Fibroblast of pulmonary artery (primary cell): ENCODE data around the gene DUSP8.

ENCODE experiments used
- DNase-seq: peaks from one replicate; pipeline ENCODE4 v3.0.0-alpha.2; 2010; ENCODE audit warnings: low read depth
- H3K4me3 ChIP-seq: replicated peaks from 2 replicates; pipeline ENCODE4 v1.5.1; 2011; ENCODE audit warnings: low read depth, mild to moderate bottlenecking, control low read depth, low read length, moderate library complexity
- CTCF ChIP-seq: IDR thresholded peaks from 2 replicates; pipeline ENCODE4 v1.5.1; 2011; ENCODE audit warnings: mild to moderate bottlenecking, control low read depth, low read length, inconsistent platforms; ENCODE audit errors: missing control alignments

The DUSP8 gene

GRCh38 chr11:1562469-1563148 lies 9.5 kb downstream of the DUSP8 start:
- no peak for TF ChIP-seq CTCF
- H3K4me3 ChIP-seq = no peak overlapping the region
- no peak for DNase-seq

- DNase-seq = no peak
- TF ChIP-seq CTCF = no peak
- no peak overlapping the region for H3K4me3 ChIP-seq
Measured at GRCh38 chr11:1561955-1562354, 10.1 kb downstream of the DUSP8 start.

GRCh38 chr11:1561266-1561665 lies 10.8 kb downstream of the DUSP8 start:
- DNase-seq = no peak
- H3K4me3 ChIP-seq = no peak overlapping the region
- TF ChIP-seq CTCF = no peak

- DNase-seq = no peak
Measured at GRCh38 chr11:1560649-1561251, 11.3 kb downstream of the DUSP8 start.

DNA sequence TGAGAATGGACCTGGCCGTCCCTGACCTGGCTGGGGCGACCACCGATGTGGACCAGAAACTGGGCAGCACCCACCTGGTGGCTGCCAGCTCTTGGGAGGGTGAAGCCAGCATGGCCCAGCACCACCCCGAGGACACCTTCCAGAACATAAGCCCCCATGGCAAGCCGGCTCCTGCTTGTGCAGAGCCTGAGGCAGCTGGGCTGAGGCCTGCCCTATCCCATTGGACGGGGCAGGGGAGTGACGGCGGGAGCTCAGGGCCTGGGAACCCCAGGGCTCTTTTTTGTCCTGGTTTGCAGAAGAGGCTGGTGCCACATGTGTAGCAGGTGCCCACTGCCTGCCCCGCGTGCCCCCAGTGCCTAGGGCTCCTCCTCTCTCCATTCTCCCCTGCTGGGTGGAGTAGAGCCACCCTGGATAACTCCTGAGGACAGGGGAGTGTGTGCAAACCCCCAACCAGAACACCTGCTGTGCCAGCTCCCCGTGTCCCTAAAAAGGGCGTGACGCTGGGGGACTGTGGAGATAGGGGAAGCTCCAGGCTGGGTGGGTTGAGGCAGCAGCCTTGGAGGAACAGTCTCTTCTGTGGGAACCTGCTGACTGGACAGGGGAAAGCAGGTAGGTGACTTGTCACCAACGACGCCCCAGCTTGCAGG lies 11.9 kb downstream of the DUSP8 start:
- no peak overlapping the region for H3K4me3 ChIP-seq
- TF ChIP-seq CTCF = no peak
- no peak for DNase-seq

More at GRCh38 chr11:1560649-1561251, 11.3 kb downstream of the DUSP8 start:
- no peak overlapping the region for H3K4me3 ChIP-seq
- no peak for TF ChIP-seq CTCF

GRCh38 chr11:1559111-1559951 lies 12.7 kb downstream of the DUSP8 start:
- DNase-seq = peak; percentile 80
- no peak overlapping the region for H3K4me3 ChIP-seq
- no peak for TF ChIP-seq CTCF
